GM19438 (cell line): ENCODE data around the gene SIGLEC10.
"Not testable (repeated sequence)": the region's sequence is repeated elsewhere in the genome, so short reads cannot be mapped to it uniquely, and the experiment has no call there.

ENCODE experiments used
- ATAC-seq: cut with Tn5 transposase; IDR thresholded peaks from one replicate; pipeline ENCODE4 v1.9.1; 2021; ENCODE audit warnings: low read depth; ENCODE audit not compliant: unreplicated experiment

SIGLEC10 gene

GRCh38 chr19:51398096-51398704 is 19.2 kb downstream of the SIGLEC10 start:
- ATAC-seq: no peak

- ATAC-seq: not testable (repeated sequence)
Measured at GRCh38 chr19:51397453-51397852, 20.0 kb downstream of the SIGLEC10 start.

- ATAC-seq: no peak
Measured at GRCh38 chr19:51396175-51396574, 21.3 kb downstream of the SIGLEC10 start.

GRCh38 chr19:51394050-51394836 is 23.2 kb downstream of the SIGLEC10 start:
- ATAC-seq: peak; percentile 79

GRCh38 chr19:51392701-51393100 is 24.7 kb downstream of the SIGLEC10 start:
- ATAC-seq: no peak

GRCh38 chr19:51391073-51391611 is 26.3 kb downstream of the SIGLEC10 start:
- no peak for ATAC-seq

GRCh38 chr19:51389143-51389542 is 28.3 kb downstream of the SIGLEC10 start:
- no peak for ATAC-seq

GRCh38 chr19:51387924-51388389 is 29.5 kb downstream of the SIGLEC10 start, which contains the start of gene LIM2:
Gene LIM2, minus strand, starts transcription at chr19:51387974. Its CDS starts 531 bp downstream, at chr19:51387443.
- ATAC-seq: no peak

- ATAC-seq: no peak
Measured at GRCh38 chr19:51386882-51387520, 30.4 kb downstream of the SIGLEC10 start.

GRCh38 chr19:51382004-51382403 is 35.4 kb downstream of the SIGLEC10 start:
- ATAC-seq: no peak

- ATAC-seq: no peak
Measured at GRCh38 chr19:51380379-51380778, 37.1 kb downstream of the SIGLEC10 start.

- no peak for ATAC-seq
Measured at GRCh38 chr19:51377422-51377821, 40.0 kb downstream of the SIGLEC10 start.

- ATAC-seq: no peak
Measured at GRCh38 chr19:51375504-51376221, 41.8 kb downstream of the SIGLEC10 start.

GRCh38 chr19:51372649-51373504 is 44.6 kb downstream of the SIGLEC10 start, which contains the start of gene NKG7:
Gene NKG7, minus strand, starts transcription at chr19:51372654. Its CDS starts 119 bp downstream, at chr19:51372535.
- no peak for ATAC-seq

GRCh38 chr19:51372021-51372648 is 45.3 kb downstream of the SIGLEC10 start:
- ATAC-seq: no peak

- no peak for ATAC-seq
Measured at GRCh38 chr19:51371186-51371690, 46.2 kb downstream of the SIGLEC10 start.

- ATAC-seq: no peak
Measured at GRCh38 chr19:51370230-51370629, 47.2 kb downstream of the SIGLEC10 start.

- ATAC-seq: no peak
Measured at GRCh38 chr19:51368366-51369282, 48.8 kb downstream of the SIGLEC10 start, which contains the start of gene CLDND2. Gene CLDND2, minus strand, starts transcription at chr19:51369003. Its CDS starts 426 bp downstream, at chr19:51368577.
